ENCODE measurements around the gene LRGUK. TPM values are rescaled to one million over a fixed set of nuclear protein-coding genes. Genes with fewer than 3 reads are reported as not detected.
A peak's percentile ranks its signal among the peaks of the same experiment; 100 is the strongest.

Gene LRGUK
- total and polyA plus RNA-seq, 2 of the 8 experiments (the other 6 are each of a cell fraction or from before 2014, with no cell fraction given) = 1.5 to 3.6 TPM

GRCh38 chr7:134089446-134089845 is 37.7 kb upstream of the LRGUK start:
- H3K79me2 ChIP-seq (ENCODE audit: control insufficient read depth in 1 of 2, insufficient read depth in 2 of 2, low read length in 2 of 2) = no peaks in the 10 kb centered on the region
- no peak overlapping the region for H3K27ac ChIP-seq (ENCODE audit: low read depth, low read length)
- H2BK5ac ChIP-seq (ENCODE audit: low read depth, low read length) = no peak overlapping the region
- H2AK5ac ChIP-seq (ENCODE audit: low read depth, low read length) = no peak overlapping the region
- H4K20me1 ChIP-seq (replicated peaks in 1 of 2; ENCODE audit: control insufficient read depth in 1 of 2, insufficient read depth in 2 of 2, low read length in 2 of 2) = no peaks in the 10 kb centered on the region
- WGBS, 2 experiments (ENCODE audit: extremely low coverage in 1 of 2, insufficient coverage in 1 of 2, insufficient read length in 1 of 2, insufficient replicate concordance in 2 of 2, low coverage in 1 of 2, low lambda C conversion rate in 2 of 2, missing lambda C conversion rate in 1 of 2) = 70% methylated on average over 4 of the region's 4 CpGs; no CpG with 5 or more reads in 1 of the 2 experiments
- H2BK15ac ChIP-seq (ENCODE audit: low read length) = no peak overlapping the region
- H4K5ac ChIP-seq (ENCODE audit: insufficient read length, low read depth, low read length) = no peak overlapping the region
- no peak overlapping the region for H2BK120ac ChIP-seq (replicated peaks; ENCODE audit: low read depth, low read length)
- H2BK20ac ChIP-seq (ENCODE audit: low read length) = no peak overlapping the region
- no peak overlapping the region for H3K56ac ChIP-seq (replicated peaks; ENCODE audit: insufficient read length, low read depth, low read length)
- H4K8ac ChIP-seq (ENCODE audit: extremely low read depth, insufficient read depth, low read length) = no peak overlapping the region
- no peak overlapping the region for H4K91ac ChIP-seq (replicated peaks; ENCODE audit: insufficient read length, low read length)
- ChIA-PET POLR2A (ENCODE audit: partially characterized antibody) (no interaction called here), CTCF (ENCODE audit: partially characterized antibody) (no interaction called here)
- DNase-seq (ENCODE audit: low read depth in 1 of 2, low spot score in 2 of 2) (no peak), FAIRE-seq (peak; percentile 24)
- H3K27me3 ChIP-seq (replicated peaks in 1 of 4; ENCODE audit: control insufficient read depth in 3 of 4, extremely low read depth in 1 of 4, insufficient read depth in 3 of 4, low read length in 3 of 4) = no peaks in the 10 kb centered on the region
- peaks cover 46 to 52% of the 10 kb centered on the region in 2 experiments for H3K9me3 ChIP-seq (ENCODE audit: insufficient read depth in 2 of 2, low read depth in 1 of 2, low read length in 1 of 2)
- H3K14ac ChIP-seq (ENCODE audit: insufficient read length) = no peak overlapping the region
- no peak overlapping the region for H3K4me2 ChIP-seq (ENCODE audit: insufficient read depth in 1 of 2, low read depth in 2 of 2, low read length in 2 of 2)
- H3K23me2 ChIP-seq (ENCODE audit: low read depth, low read length) = no peaks in the 10 kb centered on the region
- 0 out of 2 replicates have a peak, but pooled peaks have one; percentile 47 for TF ChIP-seq TCF12 (IDR thresholded peaks at IDR 0.05; ENCODE audit: low read depth, low read length)
- no peak for TF ChIP-seq SUZ12 (IDR thresholded peaks at IDR 0.05; ENCODE audit: low read length)
- 0 out of 2 replicates have a peak, but pooled peaks have one; percentile 25 for TF ChIP-seq POU5F1 (IDR thresholded peaks at IDR 0.05; ENCODE audit: low read depth, low read length)
- H3K36me3 ChIP-seq (ENCODE audit: control insufficient read depth in 2 of 4, insufficient read depth in 4 of 4, low read length in 3 of 4) = peaks cover 0 to 12% (median 0%) of the 10 kb centered on the region in 4 experiments; a peak in 3 of 8 replicates
- H3K4me3 ChIP-seq (ENCODE audit: extremely low read depth in 1 of 4, insufficient read depth in 2 of 4, low read depth in 3 of 4, low read length in 4 of 4) = no peak overlapping the region
- H3K79me1 ChIP-seq (ENCODE audit: low read depth, low read length) = no peaks in the 10 kb centered on the region
- no peak overlapping the region for H3K23ac ChIP-seq (ENCODE audit: insufficient read length)
- no peaks in the 10 kb centered on the region for H3K4me1 ChIP-seq (replicated peaks in 1 of 4; ENCODE audit: control insufficient read depth in 3 of 4, insufficient read depth in 4 of 4, low read length in 3 of 4)
- H3K18ac ChIP-seq (ENCODE audit: extremely low read depth, low read length) = no peak overlapping the region
- no peak overlapping the region for H3K9ac ChIP-seq (replicated peaks in 1 of 4; ENCODE audit: extremely low read depth in 1 of 4, low read depth in 3 of 4, low read length in 3 of 4)
- no peak overlapping the region for H2AFZ ChIP-seq (ENCODE audit: low read length)
- H2BK12ac ChIP-seq (ENCODE audit: low read depth, low read length) = no peak overlapping the region
- H3K4ac ChIP-seq (replicated peaks; ENCODE audit: insufficient read length, low read depth, low read length) = no peak overlapping the region
